Stimulated activated CD4-positive, alpha-beta T cell treated with anti-CD3 and anti-CD28 coated beads, TNF-alpha, amount 100 ng/mL, for 1 hour (primary cell): Measurements from ENCODE around the gene TOR1AIP2.

Experiments
- DNase-seq, 3 donors: peaks; one replicate each; pipeline ENCODE4 v3.0.0-alpha.2; 2020; ENCODE audit warnings: low read depth in 3 of 3, low spot score in 1 of 3

TOR1AIP2 gene

DNA sequence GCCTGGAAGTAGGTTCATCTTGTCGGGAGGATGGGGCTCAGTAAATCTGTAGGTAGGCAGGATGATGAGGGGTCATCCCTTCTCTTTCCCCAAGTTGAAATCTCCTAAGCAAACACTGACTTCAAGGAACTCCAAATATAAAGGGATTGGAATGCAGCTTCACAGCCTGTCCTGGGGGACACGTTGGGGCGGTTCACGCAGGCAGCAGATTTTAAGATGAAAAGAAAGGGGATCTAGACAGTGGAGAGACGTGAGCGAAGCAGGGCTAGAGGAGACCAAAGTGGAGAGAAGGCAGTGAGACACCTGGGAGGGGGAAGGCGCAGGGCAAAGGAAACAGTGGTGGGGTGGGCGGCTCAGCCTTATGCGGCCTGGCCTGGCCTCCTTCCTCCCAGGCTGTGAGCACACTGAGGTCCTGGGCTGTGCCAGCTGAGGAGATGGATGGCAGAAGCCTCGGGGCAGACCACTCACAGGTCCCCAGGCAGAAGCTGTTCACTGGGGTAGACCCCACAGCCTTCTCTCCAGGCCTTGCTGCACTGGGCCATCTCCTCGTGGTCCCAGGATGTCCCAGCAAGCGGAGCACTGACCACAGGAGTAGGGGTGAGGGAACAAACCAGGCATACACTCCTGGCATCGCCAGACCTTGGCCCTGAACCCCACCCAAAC, 51.7 kb downstream of the TOR1AIP2 start:
- DNase-seq: no peak

DNA sequence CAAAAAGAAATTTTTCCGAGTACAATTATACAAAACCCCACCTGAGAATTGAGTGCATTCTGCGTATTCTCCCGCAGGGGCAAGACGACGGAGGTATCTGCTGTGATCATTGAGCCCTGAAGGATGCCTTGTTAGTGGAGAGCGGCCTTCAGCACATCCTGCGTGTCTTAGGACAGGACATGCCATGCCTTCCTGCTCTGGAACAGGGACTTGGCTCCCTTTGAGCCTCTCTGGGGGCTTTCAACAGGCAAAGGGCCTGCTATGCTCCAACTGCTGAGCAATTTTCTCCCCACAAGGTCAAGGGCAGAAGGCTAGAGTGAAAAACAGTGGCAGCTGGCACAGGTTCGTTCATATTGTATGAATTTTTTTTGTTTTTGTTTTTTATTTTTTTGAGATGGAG, 52.4 kb downstream of the TOR1AIP2 start:
- no peak for DNase-seq

DNA sequence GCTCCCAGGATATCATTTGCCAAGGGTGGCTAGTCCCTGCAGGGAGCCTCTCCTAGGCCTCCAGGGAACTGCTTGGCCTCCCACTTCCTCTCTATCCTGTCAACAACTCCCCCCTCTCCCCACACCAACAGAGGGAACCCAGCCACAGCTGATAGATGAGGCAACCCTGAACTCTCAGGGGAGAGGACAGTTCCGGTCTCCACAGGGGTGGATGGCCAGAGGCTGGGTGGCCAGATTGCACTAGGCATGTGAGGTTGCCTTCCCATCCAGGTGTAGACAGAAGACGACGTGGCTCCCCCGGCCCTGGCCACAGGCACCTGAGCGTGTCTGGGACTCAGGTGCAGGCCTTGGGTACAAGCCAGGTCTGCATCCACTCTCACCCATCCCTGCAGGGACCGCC, 53.3 kb downstream of the TOR1AIP2 start:
- DNase-seq: no peak

DNA sequence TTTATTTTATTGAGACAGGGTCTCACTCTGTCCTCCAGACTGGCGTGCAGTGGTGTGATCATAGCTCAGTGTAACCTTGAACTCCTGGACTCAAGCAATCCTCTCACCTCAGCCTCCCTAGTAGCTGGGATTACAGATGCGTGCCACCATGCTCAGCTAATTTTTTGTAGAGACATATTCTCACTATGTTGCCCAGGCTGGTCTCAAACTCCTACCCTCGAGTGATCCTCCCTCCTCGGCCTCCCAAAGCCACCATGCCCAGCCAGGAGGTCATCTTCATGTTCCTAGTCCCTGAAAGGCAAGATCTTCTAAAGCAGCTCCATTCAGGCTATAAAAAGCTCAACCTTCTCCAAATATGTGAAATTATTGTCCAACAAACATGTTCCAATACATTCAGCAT, 53.9 kb downstream of the TOR1AIP2 start:
- DNase-seq: no peak

DNA sequence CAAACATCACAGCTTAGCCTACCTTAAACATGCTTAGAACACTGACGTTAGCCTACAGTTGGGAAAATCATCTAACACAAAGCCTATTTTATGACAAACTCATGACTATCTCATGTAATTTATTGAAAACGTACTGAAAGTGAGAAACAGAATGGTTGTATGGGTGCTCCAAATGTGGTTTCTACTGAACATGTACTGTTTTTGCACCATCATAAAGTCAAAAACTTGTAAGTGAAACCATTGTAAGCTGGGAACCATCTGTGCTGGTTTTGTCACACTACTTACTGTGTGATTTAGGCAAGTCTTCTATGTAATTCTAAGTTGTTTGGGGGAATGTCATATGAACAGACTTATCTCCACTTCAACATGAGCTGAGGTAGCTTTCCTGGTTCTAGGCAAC, 55.5 kb downstream of the TOR1AIP2 start:
- no peak for DNase-seq

DNA sequence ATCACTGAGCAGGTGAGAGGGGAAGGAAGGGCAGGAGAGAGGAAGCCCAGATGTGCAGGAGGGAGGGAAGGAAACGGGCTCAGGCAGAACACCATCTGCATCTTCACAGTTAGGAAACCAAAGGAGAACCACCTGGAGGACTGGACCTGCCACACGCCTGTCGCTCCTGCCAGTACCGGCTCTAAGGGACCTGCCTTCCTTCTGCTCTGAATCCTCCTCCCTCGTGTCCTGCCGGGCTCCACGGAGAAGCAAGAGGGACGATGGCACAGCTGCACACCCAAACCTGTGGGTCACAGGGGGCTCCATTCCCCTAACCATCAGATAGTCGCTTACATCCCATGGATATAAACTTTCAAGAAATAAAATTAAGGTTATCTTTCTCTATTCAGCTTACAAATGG, 56.1 kb downstream of the TOR1AIP2 start:
- DNase-seq: no peak

DNA sequence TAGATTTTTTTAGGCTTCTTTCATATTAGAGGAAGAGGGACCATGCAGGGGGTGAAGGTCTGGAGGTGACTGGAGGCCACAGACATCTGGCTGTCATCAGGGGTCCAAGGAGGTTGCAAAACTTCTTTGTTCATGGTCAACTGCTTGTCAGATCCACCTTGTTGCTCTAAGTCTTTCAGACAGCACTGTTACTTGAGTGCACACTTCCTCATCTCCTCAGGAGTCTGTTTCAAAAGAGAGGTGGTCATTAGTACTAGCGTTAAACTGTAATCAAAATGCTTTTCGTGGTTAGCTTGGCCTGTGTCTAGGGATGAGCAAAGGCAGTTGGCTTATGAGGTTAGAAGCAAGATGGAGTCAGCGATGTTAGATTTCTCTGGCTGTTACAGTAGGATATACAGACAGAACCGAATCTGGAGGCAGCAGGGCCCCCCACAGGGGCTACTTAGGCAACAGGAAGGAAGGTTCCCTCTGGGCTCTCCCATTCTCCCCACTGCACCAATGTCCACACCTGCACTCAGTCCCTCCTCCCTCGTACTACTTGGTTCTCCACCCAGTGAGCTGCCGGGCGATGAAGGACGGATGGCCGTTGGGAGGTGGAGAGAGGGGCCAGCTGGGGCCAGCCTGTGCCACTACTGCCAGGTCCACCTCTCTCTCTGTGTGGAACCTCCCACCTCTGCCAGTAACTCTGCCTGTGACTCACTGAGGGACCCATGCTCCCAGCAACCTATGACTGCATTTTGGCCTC, 57.2 kb downstream of the TOR1AIP2 start:
- DNase-seq: no peak

DNA sequence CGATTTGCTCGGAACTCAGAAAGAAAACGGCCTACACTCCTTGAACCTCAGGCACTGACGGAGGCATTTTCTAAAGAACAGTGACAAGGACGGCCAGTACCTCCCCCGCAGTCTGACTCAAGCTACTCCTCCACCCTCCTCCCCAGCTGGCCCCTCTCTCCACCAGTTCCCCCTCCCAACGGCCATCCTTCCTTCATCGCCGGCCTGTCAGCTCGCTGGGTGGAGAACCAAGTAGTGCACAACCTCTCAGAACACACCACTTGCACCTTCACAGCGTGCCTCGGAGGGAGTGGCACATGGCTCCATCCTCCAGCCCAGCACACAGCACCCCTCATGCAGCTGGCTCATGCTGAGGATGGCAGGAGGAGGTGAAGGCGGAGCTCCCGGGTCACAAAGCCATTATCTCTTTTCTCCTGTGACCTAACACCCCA, 58.8 kb downstream of the TOR1AIP2 start:
- DNase-seq: no peak

DNA sequence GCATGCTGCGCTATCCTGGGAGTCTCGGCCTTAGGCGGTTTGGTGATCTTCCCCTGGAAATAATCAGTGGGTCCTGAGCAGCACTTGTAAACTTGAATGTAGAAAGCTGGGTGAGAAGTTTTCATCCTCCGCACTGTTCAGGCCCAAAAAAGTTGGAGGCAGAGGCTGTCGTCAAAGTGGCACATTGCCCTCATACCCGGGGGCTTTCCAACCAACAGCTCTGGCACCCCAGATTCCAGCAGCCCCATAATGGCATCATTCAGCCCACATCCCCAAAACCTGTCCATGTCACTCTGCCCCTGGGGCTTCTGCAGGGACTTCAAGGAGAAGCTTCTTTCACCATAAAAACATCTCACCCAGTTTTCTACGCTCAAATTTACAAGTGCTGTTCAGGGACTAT, 59.3 kb downstream of the TOR1AIP2 start:
- DNase-seq: no peak

DNA sequence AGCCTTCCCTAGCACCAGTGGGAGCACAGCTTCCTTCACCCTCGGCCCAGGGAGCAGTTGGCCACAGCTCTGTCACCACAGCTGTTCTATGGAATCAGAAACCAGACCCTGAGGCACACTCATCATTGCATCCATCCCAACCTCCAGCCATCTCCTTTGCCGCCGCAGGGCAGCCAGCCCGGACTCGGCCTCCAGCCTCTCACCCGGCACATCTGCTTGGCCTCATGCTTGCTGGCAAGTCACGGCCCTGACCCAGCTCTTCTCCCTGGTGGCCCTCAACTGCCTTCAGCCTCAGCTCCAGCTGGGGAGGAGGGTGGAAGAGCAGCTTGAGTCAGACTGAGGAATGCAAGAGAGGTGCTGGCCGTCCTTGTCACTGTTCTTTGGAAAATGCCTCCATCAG, 59.8 kb downstream of the TOR1AIP2 start:
- no peak for DNase-seq

DNA sequence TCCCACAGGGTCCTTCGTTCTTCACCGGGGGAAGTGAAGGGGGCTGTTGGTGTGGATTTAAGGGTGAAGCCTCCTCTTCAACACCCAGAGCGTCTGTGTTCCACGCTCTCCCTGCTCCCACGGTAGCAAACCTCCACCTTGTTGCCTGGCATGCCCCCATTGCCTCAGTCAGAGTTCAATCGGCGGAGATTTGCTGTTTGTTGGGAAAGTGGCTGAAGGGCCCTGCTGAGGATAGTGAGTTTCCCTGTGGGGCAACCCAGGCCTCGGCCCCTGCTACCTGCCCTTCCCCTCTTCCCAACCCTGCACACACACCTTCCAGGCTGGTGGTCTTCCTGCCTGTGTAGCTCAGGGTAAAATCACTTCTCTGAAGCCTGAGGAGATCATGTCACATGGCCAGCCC, 60.5 kb downstream of the TOR1AIP2 start:
- no peak for DNase-seq

DNA sequence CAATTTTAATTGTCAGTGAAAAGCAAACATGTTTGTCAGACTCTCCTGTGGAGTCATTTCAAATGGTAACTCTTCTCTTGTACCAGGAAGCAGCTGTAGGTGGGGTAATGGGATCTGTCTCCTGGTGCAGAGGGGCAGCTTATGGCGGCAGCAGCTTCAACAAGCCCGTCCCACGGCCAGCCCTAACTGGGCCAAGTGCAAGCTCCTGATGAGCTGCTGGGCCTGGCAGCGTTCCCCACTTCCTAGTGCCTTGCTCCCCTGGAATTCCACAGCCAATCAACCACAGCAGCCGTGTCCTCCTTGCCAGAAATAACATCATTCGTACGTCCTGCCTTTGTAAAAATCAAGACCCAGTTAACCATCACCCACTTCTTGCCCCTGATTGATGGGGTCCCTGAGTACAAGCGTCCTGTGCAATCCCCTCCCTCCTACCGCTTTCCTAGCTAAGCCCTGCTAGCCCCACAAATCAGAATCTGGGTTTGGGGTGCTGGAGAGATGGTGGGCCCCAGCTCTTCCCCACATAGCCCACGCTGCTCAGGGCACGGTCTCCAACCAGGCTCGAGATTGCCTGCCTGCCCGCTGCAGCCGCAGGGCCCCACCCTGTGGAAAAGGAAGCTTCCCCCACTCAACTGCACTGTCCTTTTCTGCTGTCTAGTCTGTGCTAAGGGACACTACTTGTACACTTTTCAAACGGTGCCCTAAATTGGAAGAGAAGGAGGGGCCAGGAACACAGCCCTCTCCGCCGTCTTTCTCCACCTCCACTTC, 61.2 kb downstream of the TOR1AIP2 start:
- DNase-seq: no peak

DNA sequence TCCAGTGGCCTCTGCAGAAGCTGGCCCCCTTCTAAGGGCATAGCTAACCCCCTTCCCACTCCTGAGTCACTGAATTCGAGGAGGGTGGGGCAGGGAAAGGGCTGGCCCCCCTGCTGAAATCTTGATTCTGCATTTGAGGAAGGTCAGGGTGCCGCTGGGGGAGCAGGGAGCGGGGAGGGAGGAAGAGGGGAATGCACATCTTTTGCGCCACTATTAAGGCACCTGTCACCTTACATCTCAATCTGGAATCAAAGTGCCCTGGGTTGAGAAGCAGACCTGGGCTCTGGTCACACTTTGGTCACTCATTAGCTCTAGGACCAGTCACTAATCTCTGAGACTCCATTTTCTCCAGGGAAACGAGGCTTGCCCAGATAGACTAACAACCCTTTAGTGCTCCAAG, 62.0 kb downstream of the TOR1AIP2 start:
- no peak for DNase-seq

DNA sequence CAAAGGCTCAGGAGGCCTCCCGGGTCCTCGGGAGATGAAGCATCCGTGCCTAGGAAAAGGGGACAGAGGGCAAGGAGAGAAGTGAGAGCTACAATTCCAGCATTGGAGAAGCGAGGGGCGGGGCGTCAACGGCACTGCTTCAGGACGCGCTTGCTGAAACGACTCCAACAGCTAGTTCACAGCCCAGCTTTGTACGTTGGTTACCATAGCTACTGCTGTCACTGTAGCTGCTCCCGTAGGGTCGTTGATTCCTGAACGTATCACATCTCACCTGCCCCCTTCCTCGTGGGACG, 63.1 kb downstream of the TOR1AIP2 start:
- peak in 1 of 3 donors; percentile 6 for DNase-seq

DNA sequence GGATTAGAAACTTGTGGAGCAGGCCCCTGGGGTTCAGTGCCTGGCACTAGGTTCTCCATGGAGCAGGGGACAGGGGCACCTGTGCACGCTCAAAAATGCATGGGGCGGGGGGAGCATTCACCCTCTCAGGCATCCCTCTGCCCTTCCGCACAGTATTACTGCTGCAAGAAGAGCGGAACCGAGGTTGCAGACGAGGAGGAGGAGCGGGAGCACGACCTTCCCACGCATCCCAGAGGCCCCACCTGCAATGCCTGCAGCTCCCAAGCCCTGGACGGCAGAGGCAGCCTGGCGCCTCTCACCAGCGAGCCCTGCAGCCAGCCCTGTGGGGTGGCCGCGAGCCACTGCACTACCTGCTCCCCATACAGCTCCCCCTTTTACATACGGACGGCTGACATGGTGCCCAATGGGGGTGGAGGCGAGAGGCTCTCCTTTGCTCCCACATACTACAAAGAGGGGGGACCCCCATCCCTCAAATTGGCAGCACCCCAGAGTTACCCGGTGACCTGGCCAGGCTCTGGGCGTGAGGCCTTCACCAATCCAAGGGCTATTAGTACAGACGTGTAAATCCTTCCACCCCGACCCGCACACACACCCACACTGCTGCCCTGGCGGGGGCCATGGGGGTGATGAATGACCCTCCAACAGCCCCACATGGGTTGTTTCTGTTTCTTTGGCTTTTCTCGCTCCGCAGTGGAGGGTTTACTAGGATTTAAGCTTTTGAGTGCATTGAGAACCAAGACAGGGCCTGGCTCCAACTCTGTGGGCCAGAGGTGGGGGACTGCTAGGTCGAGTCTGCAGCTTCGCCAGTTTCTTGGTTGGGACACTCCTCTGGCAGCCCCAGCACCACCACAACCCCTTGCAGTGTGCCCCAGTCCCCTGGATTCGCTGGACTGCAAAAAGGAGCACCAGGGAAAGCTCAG, 63.7 kb downstream of the TOR1AIP2 start:
- no peak for DNase-seq

DNA sequence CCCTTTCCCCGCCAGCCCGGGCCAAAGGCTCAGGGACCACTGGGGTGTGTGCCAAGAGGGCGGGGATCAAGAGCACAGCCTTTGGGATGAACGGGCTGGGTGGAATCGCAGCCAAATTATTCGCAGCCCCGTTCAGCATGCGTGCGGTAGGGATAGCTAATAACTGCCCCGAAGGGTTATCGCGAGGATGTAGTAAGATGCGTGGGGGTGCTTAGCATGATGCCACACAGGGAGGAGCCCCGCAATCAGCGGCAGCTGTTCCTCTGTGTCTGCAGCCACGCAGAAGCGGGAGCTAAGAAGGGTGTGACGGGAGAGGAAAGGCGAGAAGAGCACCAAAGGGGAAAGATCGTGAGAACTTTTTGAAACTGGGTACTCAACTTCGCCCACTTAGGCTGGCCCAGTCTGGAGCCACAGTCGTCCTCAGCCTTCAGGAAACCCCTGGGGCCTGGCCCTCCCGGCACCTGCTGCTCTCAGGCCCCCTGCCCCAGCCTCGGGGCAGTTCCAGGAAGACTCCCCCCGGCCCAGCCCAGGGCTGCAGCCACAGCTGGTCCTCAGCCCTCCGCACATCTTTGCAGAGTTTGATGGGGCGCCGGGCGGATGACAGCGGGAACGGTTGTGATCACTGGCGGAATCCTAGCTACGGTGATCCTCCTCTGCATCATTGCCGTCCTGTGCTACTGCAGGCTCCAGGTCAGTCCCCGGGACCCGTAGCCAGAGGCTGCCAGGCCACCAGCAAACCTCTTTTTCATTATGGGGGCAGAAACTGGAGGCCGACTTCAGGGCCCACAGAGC, 64.9 kb downstream of the TOR1AIP2 start:
- no peak for DNase-seq

DNA sequence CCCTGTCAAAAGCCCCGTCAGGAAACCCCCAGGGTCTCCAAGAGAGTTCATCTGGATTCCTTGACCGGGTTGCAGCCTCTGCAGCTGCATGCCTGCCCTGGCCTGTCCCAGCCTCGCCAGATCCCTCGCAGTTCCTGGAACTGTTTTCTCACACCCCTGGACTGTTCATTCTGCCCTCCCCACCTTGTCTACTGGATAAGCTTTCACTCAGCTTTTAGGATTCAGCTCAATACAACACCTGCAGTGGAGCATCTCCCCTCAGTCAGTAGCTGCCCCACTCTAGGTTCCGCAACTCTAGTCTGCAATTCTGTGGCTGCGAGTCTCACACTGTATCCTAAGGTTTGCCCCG, 67.3 kb downstream of the TOR1AIP2 start:
- no peak for DNase-seq

DNA sequence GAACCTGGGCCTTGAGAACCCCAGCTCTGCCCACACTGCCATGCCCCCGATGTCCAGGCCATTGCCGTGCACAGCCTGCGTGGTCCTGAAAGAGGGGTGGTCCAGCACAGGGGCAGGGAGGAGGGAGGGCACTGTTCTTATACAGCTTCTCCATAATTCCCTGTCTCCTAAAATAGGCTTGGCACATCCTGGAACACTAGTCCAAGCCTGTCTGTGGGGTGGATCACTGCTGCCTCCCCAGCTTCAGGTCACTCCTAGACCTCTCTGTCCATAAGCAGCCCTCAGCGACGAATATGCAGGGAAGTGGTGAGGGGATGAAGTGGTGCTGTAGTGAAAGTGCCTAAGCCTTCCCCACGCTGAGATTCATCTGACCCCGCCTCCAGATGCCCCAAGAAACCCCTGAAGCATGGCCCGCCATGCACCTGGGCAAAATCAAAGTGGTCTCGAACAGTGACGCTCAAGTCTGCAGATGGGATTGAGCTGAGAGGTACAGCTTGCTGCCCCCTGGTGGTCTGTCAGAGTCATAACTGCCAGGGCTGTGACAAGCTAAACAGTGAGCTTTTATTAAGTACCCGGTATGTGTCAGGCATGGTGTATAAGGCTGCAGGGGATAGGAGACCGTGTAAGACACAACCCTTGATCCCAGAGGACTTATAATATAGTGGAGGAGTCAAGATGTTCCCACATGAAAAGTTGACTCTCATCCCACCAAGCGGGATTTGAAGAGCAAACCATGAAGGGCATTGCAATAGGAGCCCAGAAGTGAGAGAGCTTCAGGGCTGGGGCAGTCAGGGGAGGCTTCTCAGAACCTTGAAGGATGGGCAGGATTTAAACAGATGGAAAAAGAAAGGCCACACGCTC, 67.9 kb downstream of the TOR1AIP2 start:
- DNase-seq: peak; percentile 31 to 45 (median 35)

DNA sequence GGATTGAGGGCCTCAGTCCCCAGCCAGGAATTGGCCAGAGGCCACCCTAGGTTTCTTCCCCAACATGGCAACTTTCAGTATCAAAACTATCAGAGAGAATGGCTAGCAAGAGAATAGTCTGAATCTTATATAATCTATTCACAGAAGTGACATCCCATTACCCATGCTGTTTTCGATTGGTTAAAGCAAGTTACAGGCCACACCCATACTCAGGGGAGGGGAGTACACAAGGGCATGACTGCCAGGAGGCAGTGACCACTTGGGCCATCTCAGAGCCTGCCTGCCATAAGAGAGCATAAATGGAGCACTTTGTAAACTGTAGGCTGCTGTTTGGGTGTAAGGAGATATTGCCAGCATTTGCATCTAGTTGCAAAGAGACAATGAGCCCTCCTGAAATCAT, 69.1 kb downstream of the TOR1AIP2 start:
- DNase-seq: no peak
